GM19372 (cell line): Measurements from ENCODE around the gene UFM1.
"Not testable (repeated sequence)": the region's sequence is repeated elsewhere in the genome, so short reads cannot be mapped to it uniquely, and the experiment has no call there.

Experiments
- ATAC-seq: cut with Tn5 transposase; IDR thresholded peaks from one replicate; pipeline ENCODE4 v1.9.1; 2021; ENCODE audit warnings: mild to moderate bottlenecking, low read depth, moderate library complexity; ENCODE audit not compliant: unreplicated experiment

Gene UFM1

DNA sequence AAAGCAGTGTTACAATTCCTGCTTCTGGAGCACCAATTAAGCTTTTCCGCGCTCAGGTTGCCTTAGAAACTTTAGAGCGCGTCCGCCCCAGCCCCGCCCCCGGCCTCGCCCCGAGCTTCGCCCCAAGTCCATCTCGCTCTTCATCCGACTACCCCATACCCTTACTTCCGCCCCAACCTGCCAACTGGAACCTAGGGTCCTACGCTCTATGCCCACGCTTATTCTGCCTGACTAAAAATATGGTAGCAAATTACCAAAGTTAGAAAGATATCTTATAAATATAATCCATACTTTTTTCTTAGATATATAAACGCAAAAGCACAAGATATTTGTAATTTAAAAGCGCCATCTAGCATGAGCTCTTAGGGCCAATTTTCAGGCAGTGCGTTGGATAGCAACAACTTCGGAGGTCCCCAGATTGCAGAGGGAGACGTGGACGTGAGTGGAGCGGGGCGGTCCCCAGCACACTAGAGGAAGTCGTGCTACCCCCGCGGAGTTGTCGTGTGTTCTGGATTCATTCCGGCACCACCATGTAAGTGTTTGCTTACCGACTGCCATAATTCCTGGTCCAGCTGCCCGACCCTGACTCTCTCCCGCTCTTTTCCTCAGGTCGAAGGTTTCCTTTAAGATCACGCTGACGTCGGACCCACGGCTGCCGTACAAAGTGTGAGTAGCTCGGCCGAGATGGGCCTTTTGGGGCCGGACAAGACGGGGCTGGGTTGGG lies at the start of gene UFM1:
Gene UFM1, plus strand, starts transcription at position 462 of the 724 bp plus-strand sequence. Its CDS starts 69 bp downstream, at position 531.
- ATAC-seq: peak; percentile 94

DNA sequence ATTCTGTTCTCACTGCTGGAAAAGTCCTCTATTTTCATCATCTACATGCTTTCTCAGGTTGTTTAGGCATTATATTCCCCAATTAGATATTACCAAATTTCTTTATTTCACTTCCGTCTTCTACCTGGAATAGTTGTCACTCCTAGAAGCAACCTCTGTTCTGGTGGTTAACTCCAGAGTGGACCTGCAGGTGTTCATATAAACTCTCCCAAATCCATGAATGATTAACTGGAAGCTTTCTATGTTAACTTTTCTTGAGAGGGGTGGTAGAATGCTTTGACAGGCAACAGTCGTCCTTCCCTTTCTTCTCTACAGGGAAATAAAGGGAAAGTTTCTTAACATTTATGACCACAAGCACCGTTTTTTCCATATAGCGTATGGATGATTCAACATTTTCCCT lies 48.4 kb upstream of the UFM1 start:
- no peak for ATAC-seq

DNA sequence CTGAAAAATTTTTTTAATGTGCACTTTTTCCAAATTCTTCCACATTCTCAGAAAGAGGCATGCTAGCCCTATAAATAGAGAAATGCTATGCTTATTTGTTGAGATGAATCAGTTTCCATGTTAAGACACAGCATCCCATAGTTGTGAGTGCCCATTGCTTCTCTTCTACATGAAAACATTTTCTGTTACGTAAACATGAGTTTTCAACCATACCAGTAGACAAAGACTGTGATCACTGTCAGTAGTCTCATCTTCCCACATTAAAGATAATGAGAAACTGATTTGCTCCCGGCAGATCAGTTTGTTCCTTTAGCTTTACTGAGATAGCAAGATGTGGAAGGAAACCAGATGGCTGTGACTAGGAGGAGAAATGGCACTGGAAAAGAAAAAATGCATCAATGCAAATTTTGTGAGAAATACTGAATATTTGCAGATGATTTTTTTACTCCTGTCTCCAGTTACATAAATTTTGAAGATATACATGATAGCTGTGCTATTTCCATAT lies 45.8 kb upstream of the UFM1 start:
- ATAC-seq: no peak

DNA sequence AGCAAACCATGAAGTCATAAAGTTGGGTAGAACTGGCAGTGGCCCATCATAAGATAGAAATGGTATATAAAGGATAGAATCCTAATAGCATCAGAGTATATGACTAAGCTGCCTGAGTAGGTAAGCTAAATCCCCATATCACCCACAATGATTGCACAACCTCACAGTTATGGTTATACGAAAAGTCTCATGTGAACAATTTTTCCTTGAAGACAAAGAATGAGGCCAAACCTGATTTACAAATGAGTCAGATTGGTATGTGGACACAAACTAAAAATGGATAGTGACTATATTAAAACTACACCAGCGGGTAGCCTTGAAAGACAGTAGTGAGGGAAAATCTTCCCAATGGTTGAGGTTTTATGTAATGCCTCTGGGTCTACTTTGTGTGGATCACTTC lies 40.9 kb upstream of the UFM1 start:
- no peak for ATAC-seq

DNA sequence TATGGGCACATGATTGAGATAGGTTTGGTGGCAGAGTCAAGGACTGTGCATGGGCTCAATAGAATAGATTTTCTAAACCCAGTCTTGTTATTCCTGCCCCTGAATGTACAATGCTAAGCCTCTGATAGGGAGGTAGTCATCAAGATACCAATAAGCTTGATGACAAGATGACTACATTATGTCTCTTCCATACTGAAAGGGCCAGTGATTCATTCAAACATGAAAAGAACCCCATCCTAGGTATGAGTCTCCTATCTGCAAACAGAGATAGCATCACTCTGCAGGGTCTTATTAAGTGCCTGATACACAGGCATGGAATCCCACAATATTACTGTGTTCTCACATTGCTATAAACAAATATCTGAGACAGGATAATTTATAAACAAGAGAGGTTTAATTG lies 40.3 kb upstream of the UFM1 start:
- ATAC-seq: no peak

DNA sequence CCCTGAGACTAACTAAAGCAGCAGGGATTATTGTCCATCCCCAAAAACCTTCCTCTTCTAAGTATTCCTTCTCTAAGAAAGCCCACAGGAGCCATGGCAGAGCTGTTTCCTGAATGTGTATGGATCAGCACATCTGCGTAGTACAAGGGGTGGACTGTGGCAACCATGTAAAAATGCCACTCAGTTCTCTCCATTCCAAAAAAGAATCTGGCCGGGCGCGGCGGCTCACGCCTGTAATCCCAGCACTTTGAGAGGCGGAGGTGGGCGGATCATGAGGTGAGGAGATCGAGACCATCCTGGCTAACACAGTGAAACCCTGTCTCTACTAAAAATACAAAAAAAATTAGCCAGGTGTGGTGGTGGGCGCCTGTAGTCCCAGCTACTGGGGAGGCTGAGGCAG lies 38.5 kb upstream of the UFM1 start:
- ATAC-seq: not testable (repeated sequence)

DNA sequence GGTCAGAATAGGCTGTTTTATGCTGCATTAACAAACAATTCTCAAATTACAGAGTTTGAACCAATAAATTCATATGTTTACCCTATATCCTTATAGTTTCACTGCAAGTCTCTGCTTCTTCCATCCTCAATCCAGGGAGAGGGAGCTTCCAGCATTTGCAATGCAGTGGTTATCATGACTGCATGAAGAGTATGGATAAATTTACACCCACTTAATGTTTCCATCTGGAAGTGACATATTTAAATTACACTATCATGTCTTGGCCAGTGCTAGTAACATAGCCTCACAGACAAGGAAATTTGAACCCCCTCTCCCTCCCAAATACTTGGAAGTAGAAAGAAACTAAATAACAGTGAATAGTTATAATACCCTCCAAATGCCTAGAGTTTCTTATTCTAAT lies 33.5 kb upstream of the UFM1 start:
- ATAC-seq: no peak

DNA sequence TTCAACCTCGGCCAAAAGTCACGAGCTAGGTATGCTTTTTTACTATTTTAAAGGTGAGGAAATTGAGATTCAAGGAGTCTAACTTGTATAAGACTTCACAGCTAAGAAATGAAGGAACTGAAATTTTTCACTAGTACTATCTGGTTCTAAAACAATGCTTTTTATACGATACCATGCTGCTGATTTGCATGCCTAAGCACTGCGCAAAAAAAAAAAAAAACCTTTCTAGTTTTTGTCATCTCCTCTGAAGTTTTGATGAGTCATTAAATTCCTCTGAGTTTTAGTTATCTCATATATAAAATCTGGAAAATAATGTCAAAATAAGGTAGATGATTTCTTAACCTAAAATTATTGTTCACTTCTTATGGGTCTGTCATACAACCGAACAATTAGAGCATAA lies 28.0 kb upstream of the UFM1 start:
- no peak for ATAC-seq

DNA sequence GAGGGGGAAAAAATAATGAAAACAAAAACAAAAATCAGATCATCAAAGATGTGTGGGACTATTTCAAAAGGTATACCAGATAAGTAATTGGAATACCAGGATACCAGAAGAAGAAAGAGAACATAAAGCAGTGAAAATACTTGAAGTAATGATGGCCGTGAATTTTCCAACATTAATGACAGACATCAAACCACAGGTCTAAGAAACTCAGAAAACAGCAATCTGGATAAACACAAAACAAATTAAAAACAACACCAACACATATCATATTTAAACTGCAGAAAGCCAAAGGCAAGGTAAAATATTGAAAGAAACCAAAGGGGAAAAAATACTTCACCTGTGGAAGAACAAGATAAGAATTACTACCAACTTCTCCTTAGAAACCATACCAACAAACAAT lies 24.2 kb upstream of the UFM1 start:
- no peak for ATAC-seq

DNA sequence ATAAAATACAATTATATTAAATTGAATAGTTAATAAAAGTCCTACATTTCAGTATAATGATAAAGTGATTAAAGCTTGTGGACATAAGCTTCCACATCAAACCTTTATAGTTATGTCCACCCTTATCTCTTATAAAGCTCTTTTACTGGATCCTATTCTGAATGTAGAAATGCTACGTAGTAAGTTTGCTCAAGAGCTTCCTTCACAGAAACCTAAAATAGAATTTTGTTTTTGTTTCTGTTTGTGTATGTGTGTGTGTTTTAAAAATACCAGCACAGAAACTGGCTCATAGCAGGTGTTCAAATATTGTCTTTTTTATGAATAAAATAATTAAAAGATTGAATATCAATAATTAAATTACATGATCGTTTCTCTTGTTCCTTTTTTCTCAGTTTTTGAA lies 21.0 kb upstream of the UFM1 start:
- ATAC-seq: no peak

DNA sequence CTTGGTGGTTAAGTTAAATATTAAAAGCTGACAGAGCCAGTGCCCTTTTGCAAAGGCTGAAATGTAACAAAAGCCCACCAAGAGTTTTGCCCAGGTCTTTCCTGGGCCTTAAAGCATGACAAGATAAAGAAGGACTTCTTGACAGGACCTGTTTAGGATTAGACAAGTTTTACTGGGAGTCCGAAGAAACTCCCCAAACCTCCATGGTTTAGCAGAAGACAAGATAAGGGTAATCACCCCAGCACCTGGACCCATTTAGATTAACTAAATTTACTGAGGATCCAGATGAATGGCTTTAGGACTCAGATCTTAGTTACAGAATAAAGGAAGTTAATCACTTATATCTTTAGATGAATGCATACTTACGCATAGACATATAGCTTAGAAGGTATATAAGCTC lies 14.8 kb upstream of the UFM1 start:
- no peak for ATAC-seq

DNA sequence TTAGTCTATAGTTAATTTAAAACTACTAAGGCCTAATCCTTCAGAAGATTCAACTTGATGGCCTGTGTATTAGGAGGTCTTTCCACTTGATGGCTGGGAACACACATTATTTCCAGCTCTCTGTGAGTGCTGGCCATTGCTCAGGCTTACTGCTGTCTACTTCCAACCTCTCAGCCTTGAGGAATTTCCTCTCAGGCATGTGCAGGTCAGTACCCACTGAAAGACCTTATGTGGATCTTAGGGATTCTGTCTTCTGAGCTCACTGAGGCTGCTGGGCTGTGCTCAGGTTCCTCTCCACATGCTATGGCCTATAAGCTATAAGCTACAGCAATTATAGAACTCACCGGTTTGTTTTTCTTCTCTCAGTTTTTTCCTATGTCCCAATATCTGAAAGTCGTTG lies 11.6 kb upstream of the UFM1 start:
- no peak for ATAC-seq

DNA sequence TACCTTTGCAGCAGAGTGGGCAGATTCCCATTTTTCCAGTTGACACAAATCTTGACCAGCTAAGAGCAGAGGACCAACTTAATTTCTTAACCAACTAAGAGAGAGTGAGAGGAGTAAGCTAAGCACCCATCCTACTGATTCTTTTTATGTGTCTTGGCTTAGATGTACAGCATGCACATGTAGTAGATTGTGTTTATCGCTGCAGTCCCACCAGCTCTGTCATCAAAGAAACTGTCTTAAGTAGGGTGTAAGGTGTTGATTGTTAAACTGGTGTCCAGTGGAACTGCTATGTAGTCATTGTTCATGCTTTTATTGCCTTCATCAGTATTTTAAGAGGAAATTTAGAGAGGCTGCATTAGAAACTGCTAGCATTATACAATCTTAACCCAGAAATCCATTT lies 9.0 kb upstream of the UFM1 start:
- no peak for ATAC-seq

DNA sequence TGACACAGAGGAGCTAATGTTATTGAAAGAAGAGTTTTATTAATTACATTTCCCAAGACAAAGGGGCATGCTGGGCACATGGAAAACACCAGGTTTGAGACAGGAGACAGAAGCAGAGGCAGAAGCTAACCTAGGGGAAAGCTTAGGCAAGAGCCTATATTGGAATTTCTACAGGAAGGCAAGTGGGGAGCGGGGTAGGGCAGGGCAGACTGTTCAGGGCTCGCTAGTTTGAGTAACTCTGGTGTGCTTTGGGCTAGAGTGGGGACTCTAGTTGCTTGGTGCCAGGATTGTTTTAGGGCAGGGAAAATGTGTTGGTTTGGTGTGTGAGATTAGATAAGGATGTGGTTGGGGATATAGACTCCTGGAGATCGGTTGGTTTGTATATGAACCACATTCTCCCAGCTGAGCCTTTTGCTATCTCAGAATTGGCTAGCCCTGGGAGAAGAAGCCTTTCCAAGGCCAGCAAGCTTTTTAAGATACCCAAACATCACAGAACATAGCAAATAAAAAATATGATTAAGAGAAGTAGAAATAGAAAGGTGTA lies 8.4 kb upstream of the UFM1 start:
- no peak for ATAC-seq

DNA sequence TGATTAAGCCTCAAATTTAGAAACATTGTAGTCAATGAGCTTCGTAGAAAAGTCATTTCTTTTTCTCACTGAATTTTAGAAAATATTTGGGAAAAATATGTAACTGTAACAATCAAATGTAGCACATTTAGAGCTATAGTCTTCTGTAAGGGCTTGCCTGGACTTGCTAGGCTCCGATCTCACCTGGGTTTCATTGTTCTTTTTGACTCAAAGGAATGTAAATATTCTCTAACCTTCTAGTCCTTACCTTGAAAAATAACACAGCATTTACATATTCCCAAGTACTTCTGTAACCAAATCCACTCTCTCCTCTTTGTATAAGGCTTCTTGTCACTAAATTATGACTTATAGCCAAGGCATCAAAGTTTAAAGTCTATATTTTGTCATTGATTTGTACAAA lies 2.9 kb upstream of the UFM1 start:
- ATAC-seq: no peak

DNA sequence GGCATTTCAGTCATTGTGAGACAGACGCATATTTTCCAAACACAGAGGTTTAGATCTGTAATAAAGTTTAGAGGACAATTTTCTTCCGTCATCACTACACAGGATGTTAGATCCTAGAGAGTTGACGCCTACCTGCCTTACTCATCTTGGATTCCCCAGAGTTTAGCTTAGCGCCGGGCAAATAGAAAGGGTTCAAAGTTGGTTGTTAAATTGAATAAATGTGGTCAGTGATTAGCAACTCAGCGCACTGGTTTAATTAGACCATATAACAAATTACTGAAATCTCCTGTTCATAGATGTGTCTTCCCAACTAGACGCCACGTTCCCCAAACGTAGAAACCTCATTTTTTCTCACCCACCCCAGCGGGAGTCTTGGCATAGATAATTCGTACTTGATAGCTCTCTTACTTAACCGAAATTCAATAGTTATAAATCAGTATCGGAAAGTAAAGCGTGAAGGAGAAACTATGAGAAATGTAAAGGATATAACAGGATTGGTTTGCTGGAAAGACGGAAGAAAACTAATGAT lies 726 bp upstream of the UFM1 start:
- peak; percentile 5 for ATAC-seq

DNA sequence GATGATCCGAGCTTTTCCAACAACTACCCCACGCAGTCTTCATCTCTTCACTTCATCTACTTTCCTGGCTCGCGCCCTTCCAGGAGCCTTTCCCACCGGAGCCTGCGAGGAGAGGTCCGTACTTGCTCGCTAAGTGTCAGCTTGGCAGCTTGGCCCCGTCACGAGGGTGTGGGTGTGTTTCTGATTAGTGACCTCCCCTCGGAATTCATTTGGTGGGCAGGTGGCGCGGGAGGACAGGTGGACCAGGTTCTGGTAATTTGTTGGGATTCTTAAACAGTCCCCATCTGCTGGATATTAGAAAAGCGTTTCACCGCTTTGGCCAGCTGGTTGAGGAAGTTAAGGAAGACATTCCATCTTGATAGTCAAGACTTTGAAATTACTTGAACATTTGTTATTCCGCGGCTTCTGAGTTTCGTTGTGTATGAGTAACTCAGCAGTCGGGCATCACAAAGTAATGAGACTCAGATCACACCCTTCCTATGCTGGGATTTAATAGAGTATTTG lies 515 bp downstream of the UFM1 start:
- ATAC-seq: peak; percentile 26

DNA sequence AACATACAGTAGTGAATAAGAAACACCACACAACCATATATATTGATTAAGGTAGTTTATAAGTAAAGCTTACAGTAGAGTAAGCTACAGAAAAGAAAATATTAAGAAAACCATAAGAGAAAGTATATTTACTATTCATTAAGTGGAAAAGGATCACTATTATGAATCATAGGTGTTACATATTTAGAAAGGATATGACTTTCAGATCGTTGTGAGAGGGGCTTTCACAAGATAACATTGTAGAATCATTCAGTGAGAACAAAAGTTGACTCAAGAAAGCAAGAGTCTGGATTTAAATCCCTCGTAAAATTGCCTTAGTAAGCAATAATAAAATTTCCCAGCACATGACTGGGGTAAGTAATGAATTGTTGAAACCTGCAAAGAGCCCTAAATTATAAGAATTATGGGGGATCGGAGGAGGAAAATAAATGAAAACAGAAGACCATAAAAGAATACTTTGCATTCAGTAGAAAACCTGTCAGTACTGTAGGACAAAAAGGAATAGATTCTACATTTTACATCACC lies 6.0 kb downstream of the UFM1 start:
- no peak for ATAC-seq

DNA sequence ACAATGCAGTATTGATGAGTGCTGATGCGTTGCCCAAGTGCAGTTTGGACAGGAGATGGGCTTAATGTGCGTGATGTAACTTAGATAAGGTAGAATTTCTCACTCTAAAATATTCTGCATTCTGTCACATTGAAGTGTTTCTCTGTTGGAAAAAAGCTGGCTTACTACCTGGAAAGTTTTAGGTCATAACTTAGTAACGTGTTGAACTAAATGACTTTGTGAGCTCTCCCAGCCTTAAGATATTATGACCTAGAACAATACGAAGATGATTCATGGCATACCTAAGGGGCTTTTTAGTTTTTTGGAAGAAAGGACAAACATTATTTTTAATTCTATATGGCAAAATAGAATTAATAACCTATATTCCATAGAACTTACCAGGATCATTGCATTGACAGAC lies 9.0 kb downstream of the UFM1 start:
- no peak for ATAC-seq

DNA sequence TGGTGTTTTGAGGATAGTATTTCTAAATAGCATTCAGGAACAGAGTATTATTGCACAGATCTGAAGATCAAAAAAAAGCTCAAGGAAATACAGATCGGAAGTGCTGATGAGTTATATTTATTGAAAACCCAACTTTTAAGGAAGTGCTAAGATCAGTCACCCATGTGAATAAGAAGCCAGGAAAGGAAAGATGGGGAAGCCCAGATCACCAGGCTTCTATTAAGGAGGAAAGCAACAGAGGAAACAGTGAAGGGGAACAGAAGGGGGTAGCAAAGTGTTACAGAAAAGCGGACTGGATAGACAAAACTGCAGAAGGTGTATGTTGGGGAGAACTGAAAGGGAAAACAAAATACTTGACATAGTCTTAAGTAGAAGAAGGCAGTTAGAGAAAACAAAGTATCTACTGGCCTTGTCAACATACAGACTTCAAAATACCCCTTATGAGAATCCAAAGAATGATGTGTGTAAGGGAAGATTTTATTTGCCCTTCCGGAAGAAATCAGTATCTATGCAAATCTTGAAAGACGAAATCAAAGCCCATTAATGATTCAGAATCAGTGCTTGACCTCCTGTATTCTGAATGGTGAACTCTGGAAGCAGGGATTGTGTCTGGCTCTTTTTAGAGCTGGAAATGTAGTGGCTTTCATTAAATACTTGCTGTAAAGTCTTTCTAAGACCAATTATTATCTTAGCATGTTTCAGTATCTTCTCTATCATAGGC lies 12.1 kb downstream of the UFM1 start:
- ATAC-seq: no peak

DNA sequence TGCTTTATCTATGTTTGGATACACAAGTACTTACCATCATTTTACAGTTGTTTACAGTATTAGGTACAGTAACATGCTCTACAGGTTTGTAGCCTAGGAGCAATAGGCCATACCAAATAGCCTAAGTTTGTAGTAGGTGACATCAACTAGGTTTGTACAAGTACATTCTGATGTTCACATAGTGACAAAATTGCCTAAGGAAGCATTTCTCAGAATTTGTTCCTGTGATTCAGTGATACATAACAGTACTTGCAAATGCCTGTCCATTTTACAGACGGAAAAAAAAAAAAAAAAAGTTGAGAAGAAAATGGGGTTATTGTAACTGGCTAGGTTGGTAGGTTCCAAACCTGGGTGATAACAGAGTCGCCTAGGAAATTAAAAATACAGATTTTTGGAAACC lies 13.6 kb downstream of the UFM1 start:
- ATAC-seq: no peak
